Measurements from ENCODE around the gene FGD2.
"Not testable (repeated sequence)": the region's sequence is repeated elsewhere in the genome, so short reads cannot be mapped to it uniquely, and the experiment has no call there.

The FGD2 gene

DNA sequence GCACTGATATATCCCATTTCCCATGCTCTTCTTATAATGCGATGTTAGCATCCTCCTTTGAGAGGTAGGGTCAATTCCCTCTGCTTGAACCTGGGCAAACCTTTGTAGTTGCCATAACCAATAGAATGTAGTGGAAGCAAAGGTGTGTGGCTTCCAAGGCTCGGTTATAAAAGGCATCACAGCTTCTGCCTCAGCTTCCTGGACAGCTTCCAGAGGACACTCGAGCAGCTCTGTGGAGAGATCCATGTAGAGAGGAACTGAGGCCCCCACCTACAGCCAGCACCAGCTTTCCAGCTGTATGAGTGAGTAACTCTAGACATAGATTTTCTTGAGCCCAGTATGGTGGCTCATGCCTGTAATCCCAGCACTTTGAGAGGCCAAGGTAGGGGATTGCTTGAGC is 36.7 kb downstream of the FGD2 start:
- H3K4me3 ChIP-seq (ENCODE audit: control insufficient read depth, low read depth, low read length), result no peak overlapping the region
- DNase-seq (ENCODE audit: low read depth), result no peak
- TF ChIP-seq, protein P1, sequence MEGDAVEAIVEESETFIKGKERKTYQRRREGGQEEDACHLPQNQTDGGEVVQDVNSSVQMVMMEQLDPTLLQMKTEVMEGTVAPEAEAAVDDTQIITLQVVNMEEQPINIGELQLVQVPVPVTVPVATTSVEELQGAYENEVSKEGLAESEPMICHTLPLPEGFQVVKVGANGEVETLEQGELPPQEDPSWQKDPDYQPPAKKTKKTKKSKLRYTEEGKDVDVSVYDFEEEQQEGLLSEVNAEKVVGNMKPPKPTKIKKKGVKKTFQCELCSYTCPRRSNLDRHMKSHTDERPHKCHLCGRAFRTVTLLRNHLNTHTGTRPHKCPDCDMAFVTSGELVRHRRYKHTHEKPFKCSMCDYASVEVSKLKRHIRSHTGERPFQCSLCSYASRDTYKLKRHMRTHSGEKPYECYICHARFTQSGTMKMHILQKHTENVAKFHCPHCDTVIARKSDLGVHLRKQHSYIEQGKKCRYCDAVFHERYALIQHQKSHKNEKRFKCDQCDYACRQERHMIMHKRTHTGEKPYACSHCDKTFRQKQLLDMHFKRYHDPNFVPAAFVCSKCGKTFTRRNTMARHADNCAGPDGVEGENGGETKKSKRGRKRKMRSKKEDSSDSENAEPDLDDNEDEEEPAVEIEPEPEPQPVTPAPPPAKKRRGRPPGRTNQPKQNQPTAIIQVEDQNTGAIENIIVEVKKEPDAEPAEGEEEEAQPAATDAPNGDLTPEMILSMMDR (IDR thresholded peaks at IDR 0.05; ENCODE audit: control insufficient read depth, insufficient read depth, low read depth, low read length, missing control alignments), result no peak

DNA sequence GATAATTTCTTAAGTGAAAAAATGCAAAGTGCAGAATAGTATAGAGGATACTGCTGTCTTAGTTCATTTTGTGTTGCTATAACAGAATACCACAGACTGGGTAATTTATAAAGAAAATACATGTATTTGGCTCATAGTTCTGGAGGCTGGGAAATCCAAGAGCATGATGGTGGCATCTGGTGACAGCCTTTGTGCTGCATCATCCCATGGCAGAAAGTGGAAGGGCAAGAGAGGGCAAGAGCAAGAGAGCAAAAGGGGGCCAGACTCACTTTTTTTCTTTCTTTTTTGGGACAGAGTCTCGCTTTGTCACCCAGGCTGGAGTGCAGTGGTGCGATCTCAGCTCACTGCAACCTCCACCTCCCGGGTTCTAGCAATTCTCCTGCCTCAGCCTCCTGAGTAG is 37.6 kb downstream of the FGD2 start:
- not testable (repeated sequence) for H3K4me3 ChIP-seq (ENCODE audit: control insufficient read depth, low read depth, low read length); DNase-seq (ENCODE audit: low read depth)

DNA sequence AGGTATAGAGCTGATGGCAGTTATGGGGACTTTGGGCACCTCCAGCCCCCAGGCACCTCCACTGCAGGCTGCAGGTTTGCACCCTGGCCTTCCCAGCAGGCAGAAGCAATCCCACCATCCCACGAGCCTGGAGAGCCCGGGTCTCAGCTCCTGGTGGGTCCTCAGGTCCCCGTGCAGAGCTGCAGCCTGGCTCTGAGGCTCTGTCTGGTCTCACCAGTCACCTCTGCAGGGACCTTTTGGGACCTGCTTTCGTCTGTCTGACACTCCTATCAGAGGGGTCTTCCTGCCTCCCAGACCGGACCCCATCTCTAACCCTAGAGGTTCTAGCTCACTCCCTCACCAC is 41.9 kb downstream of the FGD2 start:
- H3K4me3 ChIP-seq (ENCODE audit: control insufficient read depth, low read depth, low read length), result no peak overlapping the region
- TF ChIP-seq, protein P1 (IDR thresholded peaks at IDR 0.05; ENCODE audit: control insufficient read depth, insufficient read depth, low read depth, low read length, missing control alignments), result no peak
- DNase-seq (ENCODE audit: low read depth), result no peak

DNA sequence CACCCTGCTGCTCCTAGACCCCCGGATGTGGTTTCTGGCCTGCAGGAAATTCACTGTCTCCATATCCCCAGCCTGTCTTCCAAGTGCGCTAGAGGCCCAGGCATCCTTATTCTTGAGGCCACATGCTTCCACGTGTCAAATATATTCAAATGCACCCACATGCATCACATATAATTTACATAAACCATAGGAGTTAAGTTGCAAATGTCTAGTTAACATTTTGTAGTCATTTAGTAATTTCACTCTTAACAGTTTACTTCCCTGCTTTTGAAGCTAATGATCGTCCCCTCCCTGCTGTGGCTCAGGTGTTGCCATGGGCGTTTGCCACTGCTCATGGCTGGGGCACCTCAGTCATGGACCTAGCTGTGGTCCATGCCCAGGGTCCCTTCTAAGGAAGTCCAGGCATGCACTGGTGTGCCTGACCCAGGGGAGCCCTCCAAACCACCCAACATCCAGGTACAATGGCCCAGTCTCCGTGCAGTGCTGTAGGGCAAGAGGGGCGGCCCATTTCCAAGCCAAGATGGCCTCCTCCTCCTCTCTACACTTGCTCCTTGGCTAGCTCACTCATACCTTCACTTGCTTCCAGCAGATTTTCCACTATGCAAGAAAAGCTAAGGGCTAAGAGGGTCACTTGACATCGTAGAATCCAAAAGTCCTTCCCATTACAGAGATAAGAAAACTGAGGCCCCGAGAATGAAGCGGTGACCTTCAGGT is 42.4 kb downstream of the FGD2 start:
- no peak for DNase-seq (ENCODE audit: low read depth)
- TF ChIP-seq, protein P1 (IDR thresholded peaks at IDR 0.05; ENCODE audit: control insufficient read depth, insufficient read depth, low read depth, low read length, missing control alignments), result no peak
- no peak overlapping the region for H3K4me3 ChIP-seq (ENCODE audit: control insufficient read depth, low read depth, low read length)

DNA sequence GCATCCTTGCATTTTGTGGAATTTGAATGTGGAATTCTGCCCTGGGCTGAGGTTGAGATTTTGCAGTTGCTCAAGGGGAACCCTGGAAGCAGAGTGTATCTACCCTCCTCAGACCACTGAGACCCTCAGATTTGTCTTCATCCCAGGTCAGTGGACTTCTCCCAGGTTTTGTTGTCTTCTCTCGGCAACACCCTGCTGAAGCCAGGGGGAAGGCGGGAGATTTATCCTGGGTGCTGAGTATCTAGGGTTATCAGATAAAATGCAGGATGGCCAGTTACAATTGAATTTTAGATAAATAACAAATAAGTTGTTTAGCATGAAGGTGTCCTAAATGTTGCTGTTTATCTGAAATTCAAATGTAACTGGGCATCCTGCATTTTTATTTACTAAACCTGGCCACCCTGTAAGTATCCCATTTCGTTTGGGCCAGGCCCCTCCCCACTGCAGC is 43.0 kb downstream of the FGD2 start:
- no peak overlapping the region for H3K4me3 ChIP-seq (ENCODE audit: control insufficient read depth, low read depth, low read length)
- TF ChIP-seq, protein P1 (IDR thresholded peaks at IDR 0.05; ENCODE audit: control insufficient read depth, insufficient read depth, low read depth, low read length, missing control alignments), result no peak

DNA sequence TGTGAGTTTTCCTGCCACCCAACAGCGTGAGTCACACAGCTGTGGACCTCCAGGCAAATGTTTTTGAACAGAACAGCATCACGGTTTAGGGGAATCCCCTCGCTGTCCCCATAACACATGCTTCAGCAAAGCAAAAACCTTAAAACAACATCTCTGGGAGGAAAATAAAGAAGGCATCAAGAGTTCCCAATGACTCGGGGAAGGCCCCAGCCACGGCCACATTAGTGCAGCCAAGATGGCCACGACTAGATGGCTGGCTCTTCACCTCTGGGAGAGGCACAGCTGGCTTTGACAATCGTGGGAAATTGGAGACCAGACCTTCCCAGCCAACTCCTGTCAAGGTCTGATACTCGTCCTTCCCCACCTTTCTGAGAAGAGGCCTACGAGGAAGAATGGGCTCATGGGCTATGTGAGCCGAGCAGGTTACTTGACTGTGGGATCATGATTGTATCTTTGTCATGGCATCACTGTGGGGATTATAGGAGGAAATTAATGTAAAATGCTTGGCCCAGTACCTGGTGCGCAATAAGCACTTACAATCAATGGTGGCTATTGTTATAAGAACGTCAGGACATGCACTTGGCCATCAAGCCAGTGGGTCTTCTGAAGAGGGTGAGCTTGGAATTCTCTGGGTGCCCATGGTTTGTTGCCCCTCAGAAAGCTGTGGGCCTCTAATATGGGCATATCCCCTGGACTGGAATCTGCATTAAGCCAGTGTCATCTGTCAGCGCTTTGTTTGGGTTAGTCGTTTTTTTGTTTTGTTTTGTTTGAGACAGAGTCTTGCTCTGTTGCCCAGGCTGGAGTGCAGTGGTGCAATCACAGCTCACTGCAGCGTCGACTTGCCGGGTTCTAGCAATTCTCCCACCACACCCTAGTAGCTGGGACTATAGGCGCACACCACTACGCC is 43.6 kb downstream of the FGD2 start:
- TF ChIP-seq, protein P1 (IDR thresholded peaks at IDR 0.05; ENCODE audit: control insufficient read depth, insufficient read depth, low read depth, low read length, missing control alignments), result no peak
- no peak overlapping the region for H3K4me3 ChIP-seq (ENCODE audit: control insufficient read depth, low read depth, low read length)
- DNase-seq (ENCODE audit: low read depth), result no peak

More for the DNA sequence above, 43.0 kb downstream of the FGD2 start:
- no peak for DNase-seq (ENCODE audit: low read depth)

DNA sequence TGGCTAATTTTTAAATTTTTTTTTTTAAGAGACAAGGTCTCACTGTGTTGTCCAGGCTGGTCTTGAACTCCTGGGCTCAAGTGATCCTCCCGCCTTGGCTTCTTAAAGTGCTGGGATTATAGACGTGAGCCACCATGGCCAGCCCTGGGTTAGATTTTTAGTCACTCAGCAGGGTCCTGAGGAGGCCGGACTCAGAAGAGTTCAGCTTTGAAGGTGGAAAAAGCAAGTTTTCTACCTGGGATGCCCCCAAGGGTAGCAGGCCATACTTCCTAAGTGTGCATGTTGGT is 44.2 kb downstream of the FGD2 start:
- DNase-seq (ENCODE audit: low read depth), result no peak
- no peak overlapping the region for H3K4me3 ChIP-seq (ENCODE audit: control insufficient read depth, low read depth, low read length)
- TF ChIP-seq, protein P1 (IDR thresholded peaks at IDR 0.05; ENCODE audit: control insufficient read depth, insufficient read depth, low read depth, low read length, missing control alignments), result no peak

All from AG09309 (cell line).